Endothelial cell of umbilical vein (primary cell): ENCODE results near the gene CRB1. TPM values are rescaled to one million over a fixed set of nuclear protein-coding genes. Genes with fewer than 3 reads are reported as not detected.

Source experiments
- BruUV-seq: library from RNA; stranded (reverse); fragments of 400-500 nt; replicated peaks from 2 replicates; lab custom pipeline; 2021; lab: Mats Ljungman, UMichigan
- CTCF ChIA-PET: fragments of 300-600, 350-600 bp; sonication (Branson Sonifier 250); formaldehyde crosslinking; loops from one replicate; lab custom pipeline; 2021; ENCODE audit warnings: antibody characterized with exemption, inconsistent platforms; lab: Charles Lee
- POLR2A ChIA-PET: fragments of 300-600, 350-600 bp; sonication (Branson Sonifier 250); formaldehyde crosslinking; loops from one replicate; lab custom pipeline; 2021; ENCODE audit warnings: antibody characterized with exemption, inconsistent platforms; lab: Charles Lee
- DNase-seq: peaks from one replicate; pipeline ENCODE4 v3.0.0-alpha.2; 2011; ENCODE audit warnings: low read depth, low spot score
- FAIRE-seq: peaks from 2 replicates; lab custom pipeline; 2011; peaks lifted over from hg19 to GRCh38; lab: Jason Lieb, UNC
- H2AFZ ChIP-seq: 2 replicates; pipeline ENCODE4 v1.6.0; 2012; ENCODE audit warnings: low read depth, low read length, control low read depth, inconsistent platforms
- H3K27ac ChIP-seq: 2 replicates; pipeline ENCODE4 v1.5.1; 2011; ENCODE audit warnings: low read depth, mild to moderate bottlenecking, control low read depth, low read length, moderate library complexity; ENCODE audit not compliant: insufficient read depth
- H3K27me3 ChIP-seq, 2 experiments: 2 replicates each; pipeline versions ENCODE4 v1.6.0 to v1.6.1; 2011; ENCODE audit warnings: low read length in 2 of 2, mixed read lengths in 1 of 2; ENCODE audit not compliant: control insufficient read depth in 2 of 2, insufficient read depth in 2 of 2
- H3K36me3 ChIP-seq, 2 experiments: 2 replicates in 1 of 2; 3 replicates in 1 of 2; pipeline ENCODE4 v1.5.1; 2011; ENCODE audit warnings: low read length in 2 of 2, mild to moderate bottlenecking in 1 of 2, moderate library complexity in 1 of 2; ENCODE audit not compliant: control insufficient read depth in 2 of 2, insufficient read depth in 2 of 2; ENCODE audit errors: extremely low read depth in 1 of 2
- H3K4me1 ChIP-seq: 3 replicates; pipeline ENCODE4 v1.5.1; 2011; ENCODE audit warnings: mild to moderate bottlenecking, low read length; ENCODE audit not compliant: control insufficient read depth, insufficient read depth; ENCODE audit errors: extremely low read depth
- H3K4me2 ChIP-seq: 2 replicates; pipeline ENCODE4 v1.6.1; 2011; ENCODE audit warnings: low read length, control low read depth, mixed read lengths; ENCODE audit not compliant: insufficient read depth
- H3K4me3 ChIP-seq, 3 experiments: fragments of 200-600 bp in 1 of 3; sonication (generic), shearing (Covaris generic) in 1 of 3; replicated peaks in 1 of 3; 2 replicates each; pipeline ENCODE4 v1.5.1; 2011 to 2016; ENCODE audit warnings: control low read depth in 3 of 3, low read length in 3 of 3, mild to moderate bottlenecking in 2 of 3, inconsistent platforms in 1 of 3, low read depth in 1 of 3, moderate library complexity in 1 of 3; ENCODE audit not compliant: insufficient read depth in 1 of 3
- H3K79me2 ChIP-seq: 2 replicates; pipeline ENCODE4 v1.6.0; 2012; ENCODE audit warnings: low read length, inconsistent platforms; ENCODE audit not compliant: control insufficient read depth, insufficient read depth
- H3K9ac ChIP-seq: replicated peaks from 2 replicates; pipeline ENCODE3; 2011; ENCODE audit warnings: low read length, control low read depth; ENCODE audit not compliant: insufficient read depth; ENCODE audit errors: extremely low read depth
- H3K9me1 ChIP-seq: replicated peaks from 3 replicates; pipeline ENCODE4 v1.6.0; 2011; ENCODE audit warnings: mild to moderate bottlenecking, low read length; ENCODE audit not compliant: control insufficient read depth, insufficient read depth; ENCODE audit errors: extremely low read depth
- H3K9me3 ChIP-seq: replicated peaks from 2 replicates; pipeline ENCODE4 v1.5.1; 2012; ENCODE audit warnings: low read length, inconsistent platforms; ENCODE audit not compliant: control insufficient read depth, insufficient read depth
- H4K20me1 ChIP-seq: replicated peaks from 2 replicates; pipeline ENCODE3; 2011; ENCODE audit warnings: mild to moderate bottlenecking, low read length; ENCODE audit not compliant: control insufficient read depth, insufficient read depth; ENCODE audit errors: extremely low read depth
- EZH2 ChIP-seq: IDR thresholded peaks from 2 replicates; pipeline ENCODE4 v1.6.1; 2012; ENCODE audit warnings: borderline replicate concordance, low read depth, mild to moderate bottlenecking, moderate library complexity, low read length, inconsistent platforms; ENCODE audit not compliant: severe bottlenecking
- FOS ChIP-seq: IDR thresholded peaks from 2 replicates; pipeline ENCODE4 v1.6.1; 2011; ENCODE audit warnings: mild to moderate bottlenecking, low read length, moderate library complexity, borderline replicate concordance; ENCODE audit not compliant: insufficient read depth
- GATA2 ChIP-seq: IDR thresholded peaks from 2 replicates; pipeline ENCODE4 v1.7.0; 2011; ENCODE audit warnings: low read depth, mild to moderate bottlenecking, moderate library complexity, mixed read lengths, low read length; ENCODE audit not compliant: insufficient read length, insufficient read depth
- JUN ChIP-seq: IDR thresholded peaks from 2 replicates; pipeline ENCODE4 v1.6.1; 2011; ENCODE audit warnings: borderline replicate concordance, low read depth; ENCODE audit not compliant: insufficient read length, insufficient read depth
- MYC ChIP-seq: IDR thresholded peaks from one replicate; pipeline ENCODE4 v1.6.1; 2011; ENCODE audit warnings: mild to moderate bottlenecking, low read depth, low read length
- POLR2A ChIP-seq: IDR thresholded peaks from 2 replicates; pipeline ENCODE4 v1.6.1; 2012; ENCODE audit warnings: low read depth, mild to moderate bottlenecking, control low read depth, low read length
- POLR2AphosphoS5 ChIP-seq: IDR thresholded peaks from 2 replicates; pipeline ENCODE4 v1.6.1; 2012; ENCODE audit warnings: low read depth, mild to moderate bottlenecking, control low read depth, low read length, moderate library complexity; ENCODE audit not compliant: insufficient read depth
- dilution Hi-C: fragments of 300-500 bp; cut with MboI; formaldehyde crosslinking; loops from one replicate; pipeline ENCODE4 v1.15.0; 2019; ENCODE audit warnings: low sequenced_read_pairs; ENCODE audit not compliant: extremely low pct_ligation_motif_present
- intact Hi-C: fragments of 100-400 bp; cut with micrococcal nuclease; formaldehyde crosslinking; loops from one replicate; pipeline ENCODE4 v1.10.0; 2022
- polyA plus RNA-seq, 4 experiments: library from polyadenylated mRNA; depleted of rRNA in 3 of 4; stranded (reverse) in 3 of 4; unstranded in 1 of 4; fragments of >200 nt; gene quantifications; 2 replicates each; pipeline versions ENCODE4 v1.2.1 to v1.2.3, GENCODE V29; 2011 to 2012; ENCODE audit warnings: missing spikeins in 1 of 4
- total RNA-seq: library from RNA; stranded (reverse); gene quantifications from 2 replicates; pipeline ENCODE4 v1.2.3, GENCODE V29; 2021
- TF ChIP-seq, protein P1 (sequence below), 2 donors: IDR thresholded peaks; 1 replicate in 1 of 2; 2 replicates in 1 of 2; pipeline ENCODE4 v1.5.1; 2011; ENCODE audit warnings: low read length in 2 of 2, mild to moderate bottlenecking in 2 of 2, moderate library complexity in 2 of 2, control low read depth in 1 of 2, inconsistent platforms in 1 of 2, low read depth in 1 of 2; ENCODE audit not compliant: insufficient read depth in 1 of 2; ENCODE audit errors: extremely low read depth in 1 of 2
- TF ChIP-seq, protein P2 (sequence below): IDR thresholded peaks from 2 replicates; pipeline ENCODE4 v1.6.1; 2011; ENCODE audit not compliant: insufficient read depth, insufficient read length

Gene CRB1
- total and polyA plus RNA-seq, 2 donors (not counting 3 experiments of a cell fraction or from before 2014, with no cell fraction given), result not detected

DNA sequence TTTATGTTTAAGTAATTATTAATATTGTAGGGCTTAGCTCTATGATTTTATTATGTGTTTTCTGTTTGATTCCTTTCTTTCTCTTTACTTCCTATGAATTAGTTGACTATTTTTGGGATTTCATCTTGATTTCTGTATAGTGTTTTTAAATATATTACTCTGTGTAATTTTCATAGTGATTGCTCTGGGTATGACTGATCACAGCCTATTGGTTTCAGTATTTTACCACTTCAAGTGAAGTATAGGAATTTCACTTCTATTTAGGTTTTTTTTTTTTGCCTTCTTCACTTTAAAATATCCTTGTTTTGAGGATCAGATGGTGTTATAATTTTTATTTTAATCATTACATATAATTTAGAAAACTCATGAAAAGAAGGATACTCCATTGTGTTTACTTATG lies 94.8 kb downstream of the CRB1 start:
- no TSS peak for BruUV-seq
- TF ChIP-seq FOS (no peak), MYC (no peak), JUN (no peak), POLR2A (no peak), POLR2AphosphoS5 (no peak), GATA2 (no peak), EZH2 (no peak)
- TF ChIP-seq, protein P1, sequence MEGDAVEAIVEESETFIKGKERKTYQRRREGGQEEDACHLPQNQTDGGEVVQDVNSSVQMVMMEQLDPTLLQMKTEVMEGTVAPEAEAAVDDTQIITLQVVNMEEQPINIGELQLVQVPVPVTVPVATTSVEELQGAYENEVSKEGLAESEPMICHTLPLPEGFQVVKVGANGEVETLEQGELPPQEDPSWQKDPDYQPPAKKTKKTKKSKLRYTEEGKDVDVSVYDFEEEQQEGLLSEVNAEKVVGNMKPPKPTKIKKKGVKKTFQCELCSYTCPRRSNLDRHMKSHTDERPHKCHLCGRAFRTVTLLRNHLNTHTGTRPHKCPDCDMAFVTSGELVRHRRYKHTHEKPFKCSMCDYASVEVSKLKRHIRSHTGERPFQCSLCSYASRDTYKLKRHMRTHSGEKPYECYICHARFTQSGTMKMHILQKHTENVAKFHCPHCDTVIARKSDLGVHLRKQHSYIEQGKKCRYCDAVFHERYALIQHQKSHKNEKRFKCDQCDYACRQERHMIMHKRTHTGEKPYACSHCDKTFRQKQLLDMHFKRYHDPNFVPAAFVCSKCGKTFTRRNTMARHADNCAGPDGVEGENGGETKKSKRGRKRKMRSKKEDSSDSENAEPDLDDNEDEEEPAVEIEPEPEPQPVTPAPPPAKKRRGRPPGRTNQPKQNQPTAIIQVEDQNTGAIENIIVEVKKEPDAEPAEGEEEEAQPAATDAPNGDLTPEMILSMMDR (IDR thresholded peaks at IDR 0.05; ENCODE audit: extremely low read depth in 1 of 2, insufficient read depth in 1 of 2, low read depth in 1 of 2, low read length in 2 of 2), result no peak
- TF ChIP-seq, protein P2, sequence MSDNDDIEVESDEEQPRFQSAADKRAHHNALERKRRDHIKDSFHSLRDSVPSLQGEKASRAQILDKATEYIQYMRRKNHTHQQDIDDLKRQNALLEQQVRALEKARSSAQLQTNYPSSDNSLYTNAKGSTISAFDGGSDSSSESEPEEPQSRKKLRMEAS, result no peak

More for the DNA sequence above, 94.8 kb downstream of the CRB1 start:
- Histone ChIP-seq H3K4me1 (no peaks in the 10 kb centered on the region), H3K27me3 (no peaks in the 10 kb centered on the region), H3K27ac (no peak overlapping the region), H2AFZ (no peak overlapping the region), H3K4me2 (no peak overlapping the region), H3K4me3 (no peak overlapping the region), H3K9ac (no peak overlapping the region), H3K9me1 (no peaks in the 10 kb centered on the region), H3K79me2 (no peaks in the 10 kb centered on the region), H3K9me3 (no peaks in the 10 kb centered on the region), H3K36me3 (no peaks in the 10 kb centered on the region), H4K20me1 (no peaks in the 10 kb centered on the region)
- FAIRE-seq (no peak), DNase-seq (no peak)
- POLR2A ChIA-PET, result no interaction called here
- intact Hi-C loops (no loop called here), dilution Hi-C loops (no loop called here)
- CTCF ChIA-PET, result no interaction called here
